ENCODE measurements around the gene FLAD1.

FLAD1 gene

DNA sequence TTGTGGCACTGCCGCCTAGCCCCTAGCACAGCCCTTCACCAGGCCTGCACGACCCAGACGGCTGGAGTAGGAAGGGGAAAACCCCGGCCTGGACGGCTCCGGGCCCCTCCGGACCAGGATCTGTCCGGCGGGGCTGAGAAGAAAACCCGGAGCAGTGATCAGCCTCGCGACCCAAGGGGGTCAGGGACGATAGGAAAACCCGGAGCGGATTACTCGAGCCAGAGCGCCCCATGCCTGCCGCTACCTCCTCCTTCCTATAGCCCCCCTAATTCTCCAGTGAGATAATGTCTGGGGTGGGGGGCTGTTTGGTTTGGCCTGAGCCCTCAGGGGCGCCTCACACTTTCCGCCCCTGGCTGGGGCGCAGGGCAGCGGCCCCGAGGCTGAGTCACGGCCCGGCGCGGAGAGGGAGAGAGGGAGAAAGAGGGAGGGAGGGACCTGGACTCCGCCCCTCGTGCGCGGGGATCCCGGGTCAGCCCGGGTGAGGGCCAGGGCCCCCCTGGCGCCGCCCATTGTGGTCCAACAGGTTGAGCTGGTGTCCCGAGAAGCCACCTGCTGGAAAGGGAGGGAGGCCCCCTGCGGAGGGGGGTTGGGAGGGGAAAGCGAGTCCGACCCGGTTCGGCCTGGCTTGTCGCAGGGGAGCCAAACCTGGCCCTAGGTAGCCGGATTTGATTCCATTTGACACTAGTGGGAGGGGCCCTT, 17.7 kb downstream of the FLAD1 start:
- H3K4me1 ChIP-seq (ENCODE audit: control insufficient read depth, insufficient read depth, low read length, unreplicated experiment): peaks cover 27% of the 10 kb centered on the region
- H3K27me3 ChIP-seq (ENCODE audit: insufficient read depth, low read length): no peaks in the 10 kb centered on the region
- H3K36me3 ChIP-seq (ENCODE audit: insufficient read depth, low read length): no peaks in the 10 kb centered on the region
- no peak overlapping the region for H2AFZ ChIP-seq (ENCODE audit: low read length, unreplicated experiment)
- H3K27ac ChIP-seq (ENCODE audit: low read depth, low read length): peak overlapping the region; percentile 67
- H3K4me3 ChIP-seq (ENCODE audit: low read depth, low read length): peak overlapping the region; percentile 82
- peaks cover 31% of the 10 kb centered on the region for H3K79me2 ChIP-seq (ENCODE audit: control insufficient read depth, insufficient read depth, low read length, unreplicated experiment)

DNA sequence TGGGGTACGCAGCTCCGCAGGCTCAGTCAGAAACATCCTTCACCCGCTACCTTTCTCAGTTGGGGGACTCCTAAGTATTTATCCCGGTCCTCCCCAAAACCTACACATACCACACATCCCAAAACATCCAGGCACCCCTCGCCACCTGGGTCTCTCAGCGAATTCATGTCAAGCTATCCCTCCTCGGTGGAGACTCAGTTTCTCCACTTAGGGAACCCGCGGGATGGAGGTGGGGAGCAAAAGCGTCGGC, 18.2 kb downstream of the FLAD1 start:
- Histone ChIP-seq H2AFZ (ENCODE audit: low read length, unreplicated experiment) (no peak overlapping the region), H3K4me3 (ENCODE audit: low read depth, low read length) (peak overlapping the region; percentile 82), H3K79me2 (ENCODE audit: control insufficient read depth, insufficient read depth, low read length, unreplicated experiment) (peaks cover 36% of the 10 kb centered on the region), H3K27ac (ENCODE audit: low read depth, low read length) (peak overlapping the region; percentile 67), H3K4me1 (ENCODE audit: control insufficient read depth, insufficient read depth, low read length, unreplicated experiment) (peaks cover 32% of the 10 kb centered on the region), H3K27me3 (ENCODE audit: insufficient read depth, low read length) (no peaks in the 10 kb centered on the region), H3K36me3 (ENCODE audit: insufficient read depth, low read length) (no peaks in the 10 kb centered on the region)

DNA sequence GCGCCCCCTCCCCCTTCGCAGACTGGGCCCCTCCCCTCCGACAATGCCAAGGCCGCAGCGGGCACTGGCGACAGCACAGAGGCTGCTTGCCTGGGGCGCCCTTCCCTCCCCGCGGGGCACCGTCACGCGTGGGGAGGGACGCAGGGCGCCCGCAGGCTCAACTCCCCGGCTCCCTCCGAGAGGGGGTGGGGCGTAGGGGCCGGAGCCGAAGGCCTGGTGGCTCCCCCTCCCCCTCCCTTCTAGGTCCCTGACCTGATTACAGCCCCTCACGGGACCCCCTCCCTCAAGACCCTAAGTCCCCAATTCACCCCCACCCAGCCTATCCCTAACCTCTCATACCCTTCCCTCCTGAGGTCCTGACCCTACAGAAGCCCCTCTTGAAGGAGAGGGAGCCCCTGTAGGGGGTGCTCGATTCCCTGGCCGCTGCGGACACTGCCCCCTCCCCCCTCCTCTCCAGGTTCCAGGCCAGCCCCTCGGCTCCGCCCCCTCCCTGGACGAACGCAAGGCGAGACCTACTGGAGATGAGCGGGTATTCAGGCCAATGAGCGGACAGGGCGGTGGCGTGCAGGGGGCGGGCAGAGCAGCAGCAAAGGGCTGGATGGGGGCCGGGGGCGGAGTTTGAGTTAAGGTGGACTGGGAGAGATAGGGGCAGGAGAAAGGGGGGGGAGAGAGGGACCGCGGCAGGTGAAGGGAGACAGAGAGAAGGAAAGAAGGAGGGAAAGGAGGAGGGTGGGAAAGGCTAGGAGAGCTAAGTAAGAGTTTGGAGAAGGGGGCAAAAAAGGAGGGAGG, 18.7 kb downstream of the FLAD1 start:
- no peak overlapping the region for H2AFZ ChIP-seq (ENCODE audit: low read length, unreplicated experiment)
- no peaks in the 10 kb centered on the region for H3K36me3 ChIP-seq (ENCODE audit: insufficient read depth, low read length)
- H3K4me3 ChIP-seq (ENCODE audit: low read depth, low read length): peak overlapping the region; percentile 82
- peaks cover 41% of the 10 kb centered on the region for H3K79me2 ChIP-seq (ENCODE audit: control insufficient read depth, insufficient read depth, low read length, unreplicated experiment)
- peak overlapping the region; percentile 67 for H3K27ac ChIP-seq (ENCODE audit: low read depth, low read length)
- H3K27me3 ChIP-seq (ENCODE audit: insufficient read depth, low read length): no peaks in the 10 kb centered on the region
- peaks cover 33% of the 10 kb centered on the region for H3K4me1 ChIP-seq (ENCODE audit: control insufficient read depth, insufficient read depth, low read length, unreplicated experiment)

DNA sequence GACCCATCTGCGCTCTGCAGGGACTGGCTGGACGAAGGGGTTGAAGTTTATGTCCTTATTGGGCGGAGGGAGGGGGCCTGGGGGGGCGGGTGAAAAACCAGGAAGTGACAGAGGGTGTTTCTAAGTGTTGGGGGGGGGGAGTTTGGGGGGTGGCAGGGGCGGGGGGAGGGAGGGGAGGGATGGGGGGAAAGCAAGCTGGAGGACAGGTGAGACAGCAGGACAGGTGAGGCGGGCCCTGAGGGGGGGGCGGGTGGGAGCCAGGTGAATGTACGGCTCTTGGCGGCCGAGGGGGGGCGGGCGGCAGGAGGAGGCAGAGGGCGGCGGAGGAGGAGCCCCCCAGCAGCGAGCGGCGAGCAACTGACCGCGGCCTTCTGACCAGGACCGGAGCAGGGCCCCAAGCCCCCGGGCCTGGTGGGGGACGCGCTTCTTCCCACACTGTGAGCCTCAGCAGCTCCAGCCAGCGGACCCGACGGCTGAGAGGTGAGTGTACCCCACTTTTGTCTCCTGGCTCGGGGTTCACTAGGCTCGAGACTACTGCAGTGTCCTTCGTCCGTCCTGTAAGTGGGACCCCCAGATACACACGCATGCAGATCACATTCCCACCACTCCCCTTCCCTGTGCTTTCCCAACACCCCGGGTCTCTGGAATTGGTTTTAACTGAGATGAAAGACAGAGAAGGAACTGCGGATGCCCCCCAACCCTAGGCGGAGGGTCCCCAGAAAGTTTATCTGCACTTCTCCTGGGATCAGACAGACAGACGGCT, 19.5 kb downstream of the FLAD1 start, which contains the start of gene ZBTB7B:
Gene ZBTB7B (plus strand): TSS at position 339 of the 763 bp plus-strand sequence. CDS start 11,859 bp downstream, outside the sequence.
- H3K36me3 ChIP-seq (ENCODE audit: insufficient read depth, low read length): no peaks in the 10 kb centered on the region
- H3K27me3 ChIP-seq (ENCODE audit: insufficient read depth, low read length): no peaks in the 10 kb centered on the region
- peak within 1 kb of the TSS; percentile 76 for H3K27ac ChIP-seq (ENCODE audit: low read depth, low read length)
- H3K4me3 ChIP-seq (ENCODE audit: low read depth, low read length): peak within 1 kb of the TSS; percentile 93
- no peak within 1 kb of the TSS for H2AFZ ChIP-seq (ENCODE audit: low read length, unreplicated experiment)
- peaks cover 33% of the 10 kb centered on the region for H3K4me1 ChIP-seq (ENCODE audit: control insufficient read depth, insufficient read depth, low read length, unreplicated experiment)
- H3K79me2 ChIP-seq (ENCODE audit: control insufficient read depth, insufficient read depth, low read length, unreplicated experiment): peaks cover 49% of the 10 kb centered on the region

DNA sequence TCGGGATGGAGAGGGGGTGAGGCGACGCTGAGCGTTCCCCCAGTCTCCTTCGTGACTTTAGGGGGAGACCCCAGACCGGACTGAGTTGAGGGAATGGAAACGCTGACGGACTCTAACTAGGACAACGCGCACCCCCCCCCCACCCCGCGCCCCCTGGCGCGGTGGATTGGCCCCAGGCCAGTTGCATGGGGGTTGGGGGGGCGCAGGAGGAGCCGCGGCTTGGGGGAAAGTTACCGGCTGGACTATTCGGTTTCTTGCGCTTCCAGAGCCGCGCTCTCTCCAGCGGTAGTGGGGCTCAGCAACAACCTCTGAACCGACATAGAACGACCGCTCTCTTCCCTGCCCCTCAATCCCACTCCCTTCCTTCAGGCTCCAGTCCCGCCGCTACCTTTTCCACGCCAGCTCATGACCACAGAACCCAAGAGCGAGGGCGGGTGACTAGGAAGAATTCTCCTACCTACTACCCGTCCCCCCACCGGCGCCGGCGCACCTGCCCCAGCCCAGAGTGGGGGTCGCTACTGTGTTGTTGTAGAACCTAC, 20.2 kb downstream of the FLAD1 start:
- Histone ChIP-seq H2AFZ (ENCODE audit: low read length, unreplicated experiment) (no peak overlapping the region), H3K4me1 (ENCODE audit: control insufficient read depth, insufficient read depth, low read length, unreplicated experiment) (peaks cover 33% of the 10 kb centered on the region), H3K36me3 (ENCODE audit: insufficient read depth, low read length) (no peaks in the 10 kb centered on the region), H3K27ac (ENCODE audit: low read depth, low read length) (peak overlapping the region; percentile 76), H3K79me2 (ENCODE audit: control insufficient read depth, insufficient read depth, low read length, unreplicated experiment) (peaks cover 53% of the 10 kb centered on the region), H3K4me3 (ENCODE audit: low read depth, low read length) (peak overlapping the region; percentile 93), H3K27me3 (ENCODE audit: insufficient read depth, low read length) (no peaks in the 10 kb centered on the region)

DNA sequence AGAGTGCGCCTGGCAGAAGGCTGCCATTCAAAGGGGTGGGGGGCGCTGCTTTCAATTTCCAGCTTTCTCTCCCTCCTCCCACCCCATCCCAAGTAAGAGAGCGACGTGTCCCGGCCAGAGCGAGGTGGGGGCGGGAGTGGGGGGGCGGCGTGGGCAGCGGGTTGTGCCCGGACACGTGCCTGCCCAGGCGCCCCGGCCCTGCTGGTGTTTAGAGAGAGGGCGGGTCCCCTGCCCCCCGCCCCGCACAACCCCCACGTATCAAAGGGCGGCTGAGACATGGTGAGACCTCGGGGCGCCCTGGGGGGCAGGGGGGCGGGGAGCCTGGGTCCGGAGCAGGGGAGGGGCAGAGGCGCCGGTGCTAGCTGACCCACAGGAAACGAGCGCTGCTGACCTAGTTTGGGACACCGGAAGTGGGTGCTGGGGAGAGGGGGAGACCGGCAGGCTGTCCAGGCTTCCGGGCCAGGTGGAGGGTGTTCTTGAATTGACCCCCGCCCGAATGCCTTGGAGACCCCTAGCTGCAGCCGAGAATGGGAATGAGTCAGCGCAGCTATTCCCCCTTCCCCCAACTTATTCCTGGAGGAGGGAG, 20.7 kb downstream of the FLAD1 start:
- Histone ChIP-seq H3K4me1 (ENCODE audit: control insufficient read depth, insufficient read depth, low read length, unreplicated experiment) (peaks cover 33% of the 10 kb centered on the region), H3K27ac (ENCODE audit: low read depth, low read length) (peak overlapping the region; percentile 76), H3K36me3 (ENCODE audit: insufficient read depth, low read length) (no peaks in the 10 kb centered on the region), H3K79me2 (ENCODE audit: control insufficient read depth, insufficient read depth, low read length, unreplicated experiment) (peaks cover 59% of the 10 kb centered on the region), H3K27me3 (ENCODE audit: insufficient read depth, low read length) (no peaks in the 10 kb centered on the region), H2AFZ (ENCODE audit: low read length, unreplicated experiment) (no peak overlapping the region), H3K4me3 (ENCODE audit: low read depth, low read length) (peak overlapping the region; percentile 93)

DNA sequence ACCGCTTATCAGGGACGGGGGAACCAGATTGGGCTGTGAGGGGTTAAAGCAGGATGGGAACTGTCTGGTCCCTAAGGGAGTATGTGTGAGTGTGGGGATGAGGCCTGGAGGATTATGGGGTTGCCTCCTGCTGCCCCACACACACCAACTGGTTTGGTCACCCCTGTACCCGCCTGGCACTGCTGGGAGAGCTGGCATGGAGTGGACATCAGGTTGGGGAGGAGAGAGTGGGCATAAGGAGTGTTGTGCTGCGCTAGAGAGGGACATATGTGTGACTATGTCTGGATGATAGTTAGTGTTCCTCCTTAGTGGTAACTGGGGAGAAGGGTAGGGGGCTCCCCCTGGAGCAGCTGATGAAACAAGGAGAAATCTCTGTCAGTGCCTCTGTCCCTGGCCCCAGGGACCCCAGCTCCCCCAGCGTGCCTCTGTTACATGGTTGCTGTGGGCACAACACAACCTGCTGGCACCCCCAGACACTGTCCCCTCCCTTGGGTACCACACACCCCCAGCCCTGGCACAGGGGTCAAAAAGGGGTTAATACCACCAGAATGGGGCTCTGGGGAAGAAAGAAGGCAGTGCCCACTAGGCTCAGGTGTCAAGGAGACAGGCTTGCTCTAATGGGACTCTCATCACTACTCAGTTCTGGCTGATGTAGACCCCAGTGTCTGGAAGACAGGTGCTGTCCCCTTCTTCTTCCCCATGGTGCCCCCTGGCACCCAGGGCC, 21.4 kb downstream of the FLAD1 start:
- H3K4me3 ChIP-seq (ENCODE audit: low read depth, low read length): peak overlapping the region; percentile 93
- H3K27me3 ChIP-seq (ENCODE audit: insufficient read depth, low read length): no peaks in the 10 kb centered on the region
- H3K27ac ChIP-seq (ENCODE audit: low read depth, low read length): peak overlapping the region; percentile 76
- H3K79me2 ChIP-seq (ENCODE audit: control insufficient read depth, insufficient read depth, low read length, unreplicated experiment): peaks cover 62% of the 10 kb centered on the region
- H3K36me3 ChIP-seq (ENCODE audit: insufficient read depth, low read length): no peaks in the 10 kb centered on the region
- peaks cover 33% of the 10 kb centered on the region for H3K4me1 ChIP-seq (ENCODE audit: control insufficient read depth, insufficient read depth, low read length, unreplicated experiment)
- no peak overlapping the region for H2AFZ ChIP-seq (ENCODE audit: low read length, unreplicated experiment)

DNA sequence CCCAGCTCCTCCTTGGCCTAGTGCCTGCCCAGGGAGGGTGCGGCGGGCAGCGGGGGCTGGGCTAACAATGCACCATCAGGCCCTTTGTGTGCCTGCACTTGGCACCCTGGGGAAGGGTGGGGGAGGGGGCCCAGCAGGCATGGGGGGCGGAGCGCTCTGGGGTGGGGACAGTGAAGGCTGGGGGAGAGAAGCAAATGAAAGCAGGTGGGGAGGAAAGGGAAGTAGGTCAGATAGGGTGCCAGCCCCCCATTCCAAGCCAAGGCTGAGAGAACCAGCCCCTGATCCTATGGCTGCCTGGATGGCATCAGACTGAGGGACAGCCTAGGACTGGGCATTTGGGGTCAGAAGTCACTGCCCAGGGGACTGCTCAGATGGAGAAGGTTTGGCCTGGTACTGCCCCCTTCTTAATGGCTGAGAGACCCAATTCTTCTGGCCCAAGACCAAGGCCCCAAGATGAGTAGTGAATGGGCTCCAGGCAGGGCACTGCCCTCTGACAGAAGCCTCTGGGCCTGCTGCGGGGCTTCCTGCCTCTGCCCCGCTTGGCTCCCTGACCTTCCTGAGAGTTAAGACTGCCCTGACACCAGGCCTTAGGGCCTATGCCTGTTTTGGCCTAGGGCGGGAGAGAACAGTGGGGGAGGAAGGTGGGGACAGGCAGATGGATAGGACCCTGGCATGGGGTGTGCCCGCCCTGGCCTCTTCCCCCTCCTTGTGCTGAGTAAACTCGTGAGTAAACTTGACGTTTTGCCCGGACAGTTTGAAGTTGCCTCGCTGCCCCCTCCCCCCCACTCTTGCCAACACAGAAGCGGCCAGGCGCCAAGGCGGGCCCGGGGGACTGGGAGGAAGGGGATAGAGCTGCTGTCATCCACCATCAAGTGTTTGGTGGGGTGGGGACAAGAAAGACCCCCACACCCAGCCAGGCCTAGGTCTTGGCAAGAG, 22.2 kb downstream of the FLAD1 start:
- Histone ChIP-seq H3K27ac (ENCODE audit: low read depth, low read length) (peak overlapping the region; percentile 76), H3K4me1 (ENCODE audit: control insufficient read depth, insufficient read depth, low read length, unreplicated experiment) (peaks cover 24% of the 10 kb centered on the region), H2AFZ (ENCODE audit: low read length, unreplicated experiment) (no peak overlapping the region), H3K27me3 (ENCODE audit: insufficient read depth, low read length) (no peaks in the 10 kb centered on the region), H3K4me3 (ENCODE audit: low read depth, low read length) (peak overlapping the region; percentile 93), H3K79me2 (ENCODE audit: control insufficient read depth, insufficient read depth, low read length, unreplicated experiment) (peaks cover 69% of the 10 kb centered on the region), H3K36me3 (ENCODE audit: insufficient read depth, low read length) (no peaks in the 10 kb centered on the region)

DNA sequence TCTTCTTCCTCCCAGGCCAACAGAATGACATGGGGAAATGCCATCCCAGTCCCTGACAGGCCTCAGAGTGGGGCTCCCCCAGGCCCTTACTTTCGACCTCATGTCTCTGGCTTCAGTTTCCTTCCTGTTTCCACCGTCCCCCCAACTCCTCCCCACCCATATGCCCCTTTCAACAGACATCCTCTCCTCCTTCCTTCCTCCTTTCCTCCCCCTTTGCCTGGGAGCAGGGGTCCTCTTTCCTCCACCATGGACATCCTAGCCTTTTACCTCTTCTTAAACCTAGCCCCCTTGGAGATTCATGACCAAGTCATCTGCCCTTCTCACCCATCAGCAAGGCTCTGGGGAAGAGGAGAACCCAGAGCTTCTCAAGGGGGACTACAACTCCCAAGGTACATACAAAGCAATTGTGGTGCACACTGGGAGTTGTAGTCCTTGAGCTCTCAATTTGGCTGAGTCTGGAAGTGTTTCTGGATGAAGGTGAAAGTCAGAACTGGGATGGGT, 23.5 kb downstream of the FLAD1 start:
- Histone ChIP-seq H3K79me2 (ENCODE audit: control insufficient read depth, insufficient read depth, low read length, unreplicated experiment) (peaks cover 76% of the 10 kb centered on the region), H2AFZ (ENCODE audit: low read length, unreplicated experiment) (no peak overlapping the region), H3K27me3 (ENCODE audit: insufficient read depth, low read length) (no peaks in the 10 kb centered on the region), H3K4me3 (ENCODE audit: low read depth, low read length) (no peak overlapping the region), H3K4me1 (ENCODE audit: control insufficient read depth, insufficient read depth, low read length, unreplicated experiment) (peaks cover 32% of the 10 kb centered on the region), H3K27ac (ENCODE audit: low read depth, low read length) (no peak overlapping the region), H3K36me3 (ENCODE audit: insufficient read depth, low read length) (no peaks in the 10 kb centered on the region)
